Stomach (tissue), 4 donors: ENCODE measurements around the gene ZBTB3.

ENCODE experiments used
- POLR2AphosphoS5 ChIP-seq, 3 donors: sonication (generic); formaldehyde crosslinking; IDR thresholded peaks; one replicate each; pipeline ENCODE4 v1.6.1; 2016; ENCODE audit warnings: antibody characterized with exemption in 3 of 3
- TF ChIP-seq, protein P1 (sequence below), 7 experiments: fragments of 450-650 bp in 4 of 7; fragments of 200-600 bp in 3 of 7; sonication (generic) in 3 of 7; IDR thresholded peaks; one replicate each; pipeline ENCODE4 v1.5.1; 2016 to 2019; ENCODE audit warnings: antibody characterized with exemption in 7 of 7, control low read depth in 2 of 7, mild to moderate bottlenecking in 1 of 7

DNA sequence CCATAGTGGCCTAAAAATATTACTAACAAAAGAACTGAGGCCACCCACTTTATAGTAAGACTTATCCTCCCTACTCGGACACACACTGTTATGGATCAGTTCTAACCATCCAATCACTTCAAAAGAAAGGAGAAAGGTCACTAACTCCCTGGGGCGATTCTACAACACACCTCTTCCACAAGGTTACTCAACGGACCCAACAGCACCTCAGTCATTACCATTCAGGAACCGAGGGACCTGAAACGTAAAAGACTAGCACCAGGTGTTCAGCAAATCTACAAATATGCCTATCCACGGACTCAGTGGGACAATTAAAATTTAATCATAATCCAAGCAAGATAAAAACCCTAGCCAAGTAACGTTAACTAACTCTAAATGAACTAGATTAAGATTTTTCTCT lies 28.3 kb downstream of the ZBTB3 start:
- no peak for TF ChIP-seq POLR2AphosphoS5 (IDR thresholded peaks at IDR 0.05)
- TF ChIP-seq, protein P1, sequence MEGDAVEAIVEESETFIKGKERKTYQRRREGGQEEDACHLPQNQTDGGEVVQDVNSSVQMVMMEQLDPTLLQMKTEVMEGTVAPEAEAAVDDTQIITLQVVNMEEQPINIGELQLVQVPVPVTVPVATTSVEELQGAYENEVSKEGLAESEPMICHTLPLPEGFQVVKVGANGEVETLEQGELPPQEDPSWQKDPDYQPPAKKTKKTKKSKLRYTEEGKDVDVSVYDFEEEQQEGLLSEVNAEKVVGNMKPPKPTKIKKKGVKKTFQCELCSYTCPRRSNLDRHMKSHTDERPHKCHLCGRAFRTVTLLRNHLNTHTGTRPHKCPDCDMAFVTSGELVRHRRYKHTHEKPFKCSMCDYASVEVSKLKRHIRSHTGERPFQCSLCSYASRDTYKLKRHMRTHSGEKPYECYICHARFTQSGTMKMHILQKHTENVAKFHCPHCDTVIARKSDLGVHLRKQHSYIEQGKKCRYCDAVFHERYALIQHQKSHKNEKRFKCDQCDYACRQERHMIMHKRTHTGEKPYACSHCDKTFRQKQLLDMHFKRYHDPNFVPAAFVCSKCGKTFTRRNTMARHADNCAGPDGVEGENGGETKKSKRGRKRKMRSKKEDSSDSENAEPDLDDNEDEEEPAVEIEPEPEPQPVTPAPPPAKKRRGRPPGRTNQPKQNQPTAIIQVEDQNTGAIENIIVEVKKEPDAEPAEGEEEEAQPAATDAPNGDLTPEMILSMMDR (IDR thresholded peaks at IDR 0.05): no peak
